Hepatocyte (in vitro differentiated cells): ENCODE data around the gene TM9SF1. TPM values are rescaled to one million over a fixed set of nuclear protein-coding genes. Genes with fewer than 3 reads are reported as not detected.

ENCODE experiments used
- DNase-seq: peaks from one replicate; pipeline ENCODE4 v3.0.0-alpha.2; 2016; ENCODE audit warnings: low spot score
- H2AFZ ChIP-seq: fragments of 200-600 bp; sonication (generic); 2 replicates; pipeline ENCODE4 v1.6.0; 2016; ENCODE audit warnings: antibody characterized with exemption, mild to moderate bottlenecking
- H3K27ac ChIP-seq: fragments of 200-600 bp; sonication (generic); 2 replicates; pipeline ENCODE4 v1.5.1; 2016; ENCODE audit warnings: mild to moderate bottlenecking
- H3K27me3 ChIP-seq: fragments of 200-600 bp; sonication (generic); 2 replicates; pipeline ENCODE4 v1.6.1; 2016
- H3K36me3 ChIP-seq: fragments of 200-600 bp; sonication (generic); replicated peaks from 2 replicates; pipeline ENCODE4 v1.5.1; 2016; ENCODE audit warnings: low read depth; ENCODE audit not compliant: insufficient read depth
- H3K4me1 ChIP-seq: fragments of 200-600 bp; sonication (generic); 2 replicates; pipeline ENCODE4 v1.5.1; 2016; ENCODE audit warnings: mild to moderate bottlenecking, moderate library complexity; ENCODE audit not compliant: insufficient read depth
- H3K4me2 ChIP-seq: fragments of 200-600 bp; sonication (generic); 2 replicates; pipeline ENCODE4 v1.6.0; 2016
- H3K4me3 ChIP-seq: fragments of 200-600 bp; sonication (generic); 2 replicates; pipeline ENCODE4 v1.5.1; 2016; ENCODE audit warnings: mild to moderate bottlenecking
- H3K79me2 ChIP-seq: fragments of 200-600 bp; sonication (generic); 2 replicates; pipeline ENCODE4 v1.6.0; 2017; ENCODE audit warnings: mild to moderate bottlenecking
- H3K9me2 ChIP-seq: fragments of 200-600 bp; sonication (generic); replicated peaks from 2 replicates; pipeline ENCODE4 v1.6.0; 2017; ENCODE audit warnings: mild to moderate bottlenecking; ENCODE audit not compliant: insufficient read depth
- H3K9me3 ChIP-seq: fragments of 200-600 bp; sonication (generic); 2 replicates; pipeline ENCODE4 v1.5.1; 2016; ENCODE audit warnings: low read depth, mild to moderate bottlenecking
- H4K20me1 ChIP-seq: fragments of 200-600 bp; sonication (generic); 2 replicates; pipeline ENCODE4 v1.6.0; 2016; ENCODE audit warnings: mild to moderate bottlenecking; ENCODE audit not compliant: insufficient read depth, poor library complexity, severe bottlenecking
- CTCF ChIP-seq: fragments of 200-600 bp; sonication (generic); IDR thresholded peaks from 2 replicates; pipeline ENCODE4 v1.5.1; 2016; ENCODE audit warnings: antibody characterized with exemption, mild to moderate bottlenecking; ENCODE audit not compliant: poor library complexity
- EZH2 ChIP-seq: fragments of 200-600 bp; sonication (generic); IDR thresholded peaks from 2 replicates; pipeline ENCODE4 v1.6.1; 2016; ENCODE audit warnings: antibody characterized with exemption, mild to moderate bottlenecking, borderline replicate concordance
- EZH2phosphoT487 ChIP-seq: fragments of 200-600 bp; sonication (generic); IDR thresholded peaks from one replicate; pipeline ENCODE4 v1.6.1; 2018; ENCODE audit warnings: antibody characterized with exemption, mild to moderate bottlenecking, low read depth, moderate library complexity; ENCODE audit not compliant: unreplicated experiment, severe bottlenecking
- WGBS: methylation state at CpG from one replicate; pipeline ENCODE4 v1.1.6; 2016; ENCODE audit warnings: low lambda C conversion rate; ENCODE audit errors: missing lambda C conversion rate; 5-methylcytosine and 5-hydroxymethylcytosine counted together
- polyA plus RNA-seq: library from polyadenylated mRNA; unstranded; fragments of >200 nt; fragmentation: Nextera tagmentation; extraction: Ambion mirVana; gene quantifications from 2 replicates; pipeline ENCODE4 v1.2.1, GENCODE V29; 2016
- total RNA-seq: library from RNA; depleted of rRNA; stranded (reverse); fragments of >200 nt; gene quantifications from 2 replicates; pipeline ENCODE4 v1.2.3, GENCODE V29; 2014

The TM9SF1 gene
- total and polyA plus RNA-seq, 2 experiments from 2014 or later = 68.1 to 84.0 TPM

GRCh38 chr14:24237463-24237955 is 42.3 kb upstream of the TM9SF1 start:
- Histone ChIP-seq H3K4me2 (no peak overlapping the region), H3K79me2 (peaks cover 57% of the 10 kb centered on the region), H2AFZ (no peak overlapping the region), H3K4me3 (no peak overlapping the region), H3K27ac (no peak overlapping the region), H3K9me2 (no peaks in the 10 kb centered on the region), H3K36me3 (no peaks in the 10 kb centered on the region), H4K20me1 (peaks cover 4% of the 10 kb centered on the region), H3K27me3 (no peaks in the 10 kb centered on the region), H3K9me3 (no peaks in the 10 kb centered on the region), H3K4me1 (peaks cover 12% of the 10 kb centered on the region)
- TF ChIP-seq EZH2 (no peak), EZH2phosphoT487 (no peak), CTCF (no peak)
- WGBS = 94% methylated on average over 2 of the region's 2 CpGs
- no peak for DNase-seq

- no peaks in the 10 kb centered on the region for H3K36me3 ChIP-seq
- TF ChIP-seq CTCF (no peak), EZH2phosphoT487 (no peak), EZH2 (no peak)
- WGBS = 95% methylated on average over 6 of the region's 6 CpGs
- H4K20me1 ChIP-seq = peaks cover 4% of the 10 kb centered on the region
- no peak overlapping the region for H2AFZ ChIP-seq
- peaks cover 58% of the 10 kb centered on the region for H3K79me2 ChIP-seq
- no peaks in the 10 kb centered on the region for H3K27me3 ChIP-seq
- no peak for DNase-seq
- no peak overlapping the region for H3K4me2 ChIP-seq
- no peak overlapping the region for H3K27ac ChIP-seq
- no peaks in the 10 kb centered on the region for H3K9me3 ChIP-seq
- no peak overlapping the region for H3K4me3 ChIP-seq
- no peaks in the 10 kb centered on the region for H3K9me2 ChIP-seq
- H3K4me1 ChIP-seq = peaks cover 12% of the 10 kb centered on the region
Measured at GRCh38 chr14:24236689-24237462, 41.6 kb upstream of the TM9SF1 start.

GRCh38 chr14:24235804-24236688 is 40.8 kb upstream of the TM9SF1 start:
- Histone ChIP-seq H3K4me1 (peaks cover 17% of the 10 kb centered on the region), H3K79me2 (peaks cover 59% of the 10 kb centered on the region)

More at GRCh38 chr14:24235804-24236688, 40.8 kb upstream of the TM9SF1 start:
- H2AFZ ChIP-seq = no peak overlapping the region
- WGBS = 98% methylated on average over 5 of the region's 5 CpGs
- TF ChIP-seq EZH2 (no peak), EZH2phosphoT487 (no peak), CTCF (no peak)
- H3K4me3 ChIP-seq = no peak overlapping the region
- H3K4me2 ChIP-seq = no peak overlapping the region
- H3K27ac ChIP-seq = no peak overlapping the region
- no peaks in the 10 kb centered on the region for H3K27me3 ChIP-seq
- H4K20me1 ChIP-seq = peaks cover 4% of the 10 kb centered on the region
- H3K9me3 ChIP-seq = no peaks in the 10 kb centered on the region
- H3K36me3 ChIP-seq = no peaks in the 10 kb centered on the region
- no peaks in the 10 kb centered on the region for H3K9me2 ChIP-seq
- DNase-seq = no peak
